Measurements from ENCODE around the gene ANKRD62.

ANKRD62 gene

DNA sequence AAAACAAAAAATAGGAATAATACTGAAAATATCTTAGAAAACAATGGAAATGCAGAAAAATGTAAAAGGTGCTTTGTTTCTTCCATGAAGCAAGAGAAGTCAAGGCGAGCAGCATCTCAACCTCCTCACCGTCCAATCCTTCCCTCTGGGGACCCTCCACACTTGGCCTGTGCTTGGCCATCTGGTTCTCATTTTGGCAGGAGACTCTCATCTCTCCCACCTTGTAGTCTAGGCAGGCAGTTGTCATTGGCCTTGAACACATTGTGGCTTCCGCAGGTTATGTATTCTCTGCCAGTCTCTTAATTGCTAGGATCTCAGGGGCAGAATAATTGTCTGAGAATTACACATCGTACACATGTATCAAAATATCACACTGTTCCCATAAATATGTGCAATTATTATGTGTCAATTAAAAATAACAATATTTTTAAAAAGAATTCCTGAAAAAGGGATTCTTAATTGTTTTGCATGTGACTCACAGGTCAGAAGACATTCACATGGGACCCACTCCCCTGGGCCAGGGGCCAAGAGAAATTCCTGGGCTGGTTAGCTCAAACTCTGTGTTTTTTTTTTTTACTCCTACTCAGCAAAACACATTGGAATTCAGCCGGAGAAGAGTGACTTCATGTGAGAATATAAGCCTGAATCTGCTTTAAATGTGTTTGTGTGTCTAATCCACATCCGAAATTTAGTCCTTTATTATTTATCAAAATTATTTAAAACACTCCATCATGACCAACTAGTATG is 14.0 kb upstream of the ANKRD62 start:
- peaks cover 2% of the 10 kb centered on the region for H3K27me3 ChIP-seq (ENCODE audit: insufficient read depth, low read length, poor library complexity)
- no peaks in the 10 kb centered on the region for H3K36me3 ChIP-seq (ENCODE audit: insufficient read depth, low read length)
- H3K4me3 ChIP-seq (ENCODE audit: low read depth in 1 of 2, low read length in 2 of 2), result no peak overlapping the region
- H4K20me1 ChIP-seq (ENCODE audit: insufficient read depth, low read length), result no peaks in the 10 kb centered on the region
- H2AFZ ChIP-seq (ENCODE audit: low read depth, low read length), result no peak overlapping the region
- no peak overlapping the region for H3K27ac ChIP-seq (ENCODE audit: low read length)
- no peaks in the 10 kb centered on the region for H3K79me2 ChIP-seq (ENCODE audit: insufficient read depth, low read length)
- ATAC-seq (ENCODE audit: insufficient read depth, low read depth) (no peak), DNase-seq (no peak)
- H3K9ac ChIP-seq (ENCODE audit: low read depth, low read length), result no peak overlapping the region
- TF ChIP-seq EZH2 (IDR thresholded peaks at IDR 0.05; ENCODE audit: borderline replicate concordance, low read depth, low read length, severe bottlenecking), result no peak
- no peak for TF ChIP-seq CTCF (IDR thresholded peaks at IDR 0.05; ENCODE audit: borderline replicate concordance, extremely low read depth, low read length, poor library complexity, severe bottlenecking)
- H3K4me2 ChIP-seq (ENCODE audit: insufficient read depth, low read length), result no peak overlapping the region
- no peaks in the 10 kb centered on the region for H3K4me1 ChIP-seq (ENCODE audit: insufficient read depth, low read length)
- no peaks in the 10 kb centered on the region for H3K9me3 ChIP-seq (ENCODE audit: insufficient read depth, low read length, severe bottlenecking)

GRCh38 chr18:12085136-12085535 is 8.5 kb upstream of the ANKRD62 start:
- H3K27ac ChIP-seq (ENCODE audit: low read length), result no peak overlapping the region
- H3K9me3 ChIP-seq (ENCODE audit: insufficient read depth, low read length, severe bottlenecking), result no peaks in the 10 kb centered on the region
- H4K20me1 ChIP-seq (ENCODE audit: insufficient read depth, low read length), result peaks cover 2% of the 10 kb centered on the region; the same call in 1 of the 2 replicates
- no peak overlapping the region for H3K4me3 ChIP-seq (ENCODE audit: low read depth in 1 of 2, low read length in 2 of 2)
- H3K9ac ChIP-seq (ENCODE audit: low read depth, low read length), result no peak overlapping the region
- H3K4me2 ChIP-seq (ENCODE audit: insufficient read depth, low read length), result no peak overlapping the region
- no peaks in the 10 kb centered on the region for H3K79me2 ChIP-seq (ENCODE audit: insufficient read depth, low read length)
- no peak overlapping the region for H2AFZ ChIP-seq (ENCODE audit: low read depth, low read length)
- TF ChIP-seq EZH2 (IDR thresholded peaks at IDR 0.05; ENCODE audit: borderline replicate concordance, low read depth, low read length, severe bottlenecking), result no peak
- no peaks in the 10 kb centered on the region for H3K36me3 ChIP-seq (ENCODE audit: insufficient read depth, low read length)
- H3K4me1 ChIP-seq (ENCODE audit: insufficient read depth, low read length), result no peaks in the 10 kb centered on the region
- no peak for DNase-seq
- ATAC-seq (ENCODE audit: insufficient read depth, low read depth), result no peak
- no peaks in the 10 kb centered on the region for H3K27me3 ChIP-seq (ENCODE audit: insufficient read depth, low read length, poor library complexity)

DNA sequence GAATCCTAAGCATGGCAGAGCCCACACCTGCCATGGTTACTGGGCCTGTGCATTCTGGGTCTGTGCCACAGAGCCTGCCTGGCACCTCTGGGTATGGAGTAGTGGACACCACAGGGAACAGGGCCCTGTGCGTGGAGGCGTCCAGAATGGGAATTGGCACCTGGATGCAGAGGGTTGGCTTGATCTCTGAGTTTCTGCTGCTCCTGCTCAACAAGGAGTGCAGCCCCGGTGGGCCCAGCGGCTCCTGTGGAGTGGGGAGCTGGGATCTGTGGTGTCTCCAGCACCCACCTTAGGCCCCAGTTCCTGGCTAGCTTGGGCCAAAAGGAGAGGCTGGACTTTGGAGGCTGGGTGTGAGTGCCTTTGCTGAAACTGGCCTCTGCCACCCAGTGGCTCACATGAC is 7.9 kb upstream of the ANKRD62 start:
- H3K4me3 ChIP-seq (ENCODE audit: low read depth in 1 of 2, low read length in 2 of 2), result no peak overlapping the region
- no peaks in the 10 kb centered on the region for H3K4me1 ChIP-seq (ENCODE audit: insufficient read depth, low read length)
- no peaks in the 10 kb centered on the region for H3K27me3 ChIP-seq (ENCODE audit: insufficient read depth, low read length, poor library complexity)
- H2AFZ ChIP-seq (ENCODE audit: low read depth, low read length), result no peak overlapping the region
- no peaks in the 10 kb centered on the region for H3K9me3 ChIP-seq (ENCODE audit: insufficient read depth, low read length, severe bottlenecking)
- H3K79me2 ChIP-seq (ENCODE audit: insufficient read depth, low read length), result no peaks in the 10 kb centered on the region
- peaks cover 2% of the 10 kb centered on the region; the same call in 1 of the 2 replicates for H4K20me1 ChIP-seq (ENCODE audit: insufficient read depth, low read length)
- H3K9ac ChIP-seq (ENCODE audit: low read depth, low read length), result no peak overlapping the region
- no peak for ATAC-seq (ENCODE audit: insufficient read depth, low read depth)
- no peaks in the 10 kb centered on the region for H3K36me3 ChIP-seq (ENCODE audit: insufficient read depth, low read length)
- no peak overlapping the region for H3K27ac ChIP-seq (ENCODE audit: low read length)
- TF ChIP-seq CTCF (IDR thresholded peaks at IDR 0.05; ENCODE audit: borderline replicate concordance, extremely low read depth, low read length, poor library complexity, severe bottlenecking) (no peak), EZH2 (IDR thresholded peaks at IDR 0.05; ENCODE audit: borderline replicate concordance, low read depth, low read length, severe bottlenecking) (no peak)
- DNase-seq, result no peak
- no peak overlapping the region for H3K4me2 ChIP-seq (ENCODE audit: insufficient read depth, low read length)

GRCh38 chr18:12086249-12086648 is 7.4 kb upstream of the ANKRD62 start:
- DNase-seq (no peak), ATAC-seq (ENCODE audit: insufficient read depth, low read depth) (no peak)
- Histone ChIP-seq H4K20me1 (ENCODE audit: insufficient read depth, low read length) (peaks cover 2% of the 10 kb centered on the region; the same call in 1 of the 2 replicates), H3K4me2 (ENCODE audit: insufficient read depth, low read length) (no peak overlapping the region), H3K9ac (ENCODE audit: low read depth, low read length) (no peak overlapping the region), H3K9me3 (ENCODE audit: insufficient read depth, low read length, severe bottlenecking) (no peaks in the 10 kb centered on the region), H3K4me3 (ENCODE audit: low read depth in 1 of 2, low read length in 2 of 2) (no peak overlapping the region), H3K79me2 (ENCODE audit: insufficient read depth, low read length) (no peaks in the 10 kb centered on the region), H3K4me1 (ENCODE audit: insufficient read depth, low read length) (no peaks in the 10 kb centered on the region), H2AFZ (ENCODE audit: low read depth, low read length) (no peak overlapping the region), H3K27me3 (ENCODE audit: insufficient read depth, low read length, poor library complexity) (no peaks in the 10 kb centered on the region), H3K36me3 (ENCODE audit: insufficient read depth, low read length) (no peaks in the 10 kb centered on the region), H3K27ac (ENCODE audit: low read length) (no peak overlapping the region)
- TF ChIP-seq EZH2 (IDR thresholded peaks at IDR 0.05; ENCODE audit: borderline replicate concordance, low read depth, low read length, severe bottlenecking) (no peak), CTCF (IDR thresholded peaks at IDR 0.05; ENCODE audit: borderline replicate concordance, extremely low read depth, low read length, poor library complexity, severe bottlenecking) (no peak)

All from DND-41 (cell line).